NCI-H2081 treated with DMSO at 0.1 percent for 48 hours (cell line): Measurements from ENCODE around the gene POP4.

Experiments used
- DNase-seq: peaks from one replicate; lab custom pipeline; 2025; lab: John Stamatoyannopoulos, UW

POP4 gene

DNA sequence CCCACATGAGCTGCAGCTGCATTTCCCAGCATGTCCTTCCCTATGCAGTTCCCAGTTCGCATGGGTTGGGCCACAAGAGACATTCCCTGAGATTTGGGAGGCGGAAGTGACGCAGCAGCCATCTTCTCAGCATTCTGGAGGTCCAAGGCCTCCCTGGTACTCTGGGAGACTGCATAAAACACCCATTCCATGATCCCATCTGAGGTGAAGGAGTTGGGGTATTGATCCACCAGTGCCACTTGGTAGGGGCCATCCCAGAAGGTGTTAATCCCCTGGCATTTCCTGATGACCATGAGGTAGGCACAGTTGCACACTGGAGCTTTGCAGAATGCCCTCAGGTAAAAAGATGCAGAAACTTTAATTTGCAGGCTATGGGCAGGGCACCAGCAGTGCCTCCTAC, 25.4 kb downstream of the POP4 start:
- no peak for DNase-seq

DNA sequence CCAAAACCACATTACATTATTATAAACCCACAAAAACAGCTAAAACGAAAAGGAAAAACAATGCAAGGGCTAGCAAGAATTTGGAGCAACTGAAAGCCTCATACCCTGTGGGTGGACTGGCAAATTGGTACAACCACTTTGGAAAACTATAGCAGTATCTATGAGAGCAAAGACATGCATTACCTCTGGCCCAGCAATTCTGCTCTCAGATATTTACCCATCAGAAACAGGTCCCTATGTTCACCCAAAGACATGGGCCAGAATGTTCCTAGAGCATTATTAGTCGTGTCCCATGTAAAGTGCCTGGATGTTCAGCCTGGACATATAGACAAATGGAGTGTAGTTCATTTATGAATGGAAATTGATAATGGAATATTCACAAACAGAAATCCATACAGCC, 27.9 kb downstream of the POP4 start:
- no peak for DNase-seq

DNA sequence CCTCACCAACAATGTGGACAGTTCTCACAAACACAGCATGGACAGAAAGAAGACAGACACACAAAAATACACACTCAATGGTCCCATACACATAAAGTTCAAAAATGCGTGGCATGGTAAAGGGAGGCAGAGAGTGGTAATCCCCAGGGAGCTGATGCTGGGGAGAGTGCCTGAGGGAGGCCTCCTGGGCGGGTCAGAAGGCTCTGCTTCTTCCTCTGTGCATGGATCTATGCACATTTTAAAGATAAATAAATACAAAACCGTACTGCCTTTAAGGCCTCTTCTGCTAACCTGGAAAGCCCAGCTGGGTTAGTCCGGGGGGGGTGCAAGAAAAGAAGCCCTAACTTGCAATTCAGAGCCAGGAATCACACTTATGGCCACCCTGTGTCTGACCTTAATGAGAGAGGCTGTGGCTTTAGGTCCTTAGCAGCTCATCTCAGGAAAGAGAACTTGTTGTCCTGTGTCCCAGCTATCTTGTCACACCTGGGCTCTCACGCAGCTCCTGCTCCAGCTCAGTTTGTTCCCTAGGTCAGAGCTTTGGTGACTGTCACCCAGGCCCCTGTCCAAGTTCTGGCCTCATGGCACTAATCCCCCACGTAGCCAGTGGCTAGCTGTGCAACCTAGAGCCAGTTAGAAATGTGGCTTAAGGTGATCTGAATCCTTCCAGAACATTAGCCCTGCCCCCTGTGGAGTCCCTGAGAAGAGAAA, 28.5 kb downstream of the POP4 start:
- DNase-seq, result no peak

DNA sequence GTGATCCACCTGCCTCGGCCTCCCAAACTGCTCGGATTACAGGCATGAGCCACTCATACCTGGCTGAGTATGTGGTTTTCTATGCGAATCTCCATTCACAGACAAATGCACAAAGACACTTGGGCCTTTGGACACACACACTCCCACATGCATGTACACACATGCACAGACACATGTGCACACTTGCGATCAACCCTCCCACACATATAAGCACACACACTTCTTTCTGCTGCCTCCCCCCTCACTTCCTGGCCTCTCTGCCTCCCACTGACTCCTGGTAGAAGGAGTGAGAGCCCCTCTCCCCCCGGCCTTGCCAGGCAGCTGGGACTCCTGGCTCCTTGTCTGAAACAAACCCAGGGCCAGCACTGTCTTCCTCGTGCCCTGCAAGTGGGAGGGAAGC, 29.9 kb downstream of the POP4 start:
- no peak for DNase-seq

DNA sequence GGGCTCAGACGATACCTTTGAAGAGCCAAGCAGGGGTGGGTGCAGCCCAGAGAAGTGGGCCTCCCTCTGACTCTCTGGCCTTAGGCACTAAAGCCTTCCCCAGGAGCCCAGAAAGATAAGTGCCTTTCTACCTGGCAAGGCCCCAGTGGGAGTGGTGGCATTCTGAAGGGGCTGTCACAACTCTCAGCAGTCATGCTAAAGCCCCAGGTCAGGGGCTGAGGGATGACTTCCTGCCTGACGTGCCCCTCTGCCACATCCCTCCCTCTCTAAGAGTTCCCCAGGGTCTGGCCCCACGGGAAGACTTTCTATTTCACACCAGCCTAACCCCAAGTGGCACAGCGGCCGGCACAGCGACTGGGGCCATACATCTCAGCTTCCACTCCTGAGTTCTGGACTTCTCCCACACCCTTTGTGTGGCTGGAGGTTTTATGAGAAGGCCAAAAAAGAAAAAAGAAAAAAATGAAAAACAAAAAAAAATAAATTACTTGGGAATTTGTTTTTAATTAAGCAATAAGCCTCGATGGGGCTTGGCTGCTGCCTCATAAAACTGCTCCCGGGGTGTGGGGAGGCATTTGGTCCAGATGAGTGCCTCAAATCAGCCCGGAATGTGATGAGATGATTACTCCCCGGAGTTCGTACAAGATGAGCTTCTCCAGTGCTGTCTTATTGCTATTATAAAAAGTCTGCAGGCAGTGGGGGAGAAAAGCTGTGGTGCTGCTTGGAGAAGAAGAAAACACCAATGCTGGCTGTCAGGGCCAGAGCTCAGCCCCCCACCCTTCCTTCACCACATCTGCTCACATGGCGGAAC, 30.7 kb downstream of the POP4 start:
- DNase-seq, result no peak

DNA sequence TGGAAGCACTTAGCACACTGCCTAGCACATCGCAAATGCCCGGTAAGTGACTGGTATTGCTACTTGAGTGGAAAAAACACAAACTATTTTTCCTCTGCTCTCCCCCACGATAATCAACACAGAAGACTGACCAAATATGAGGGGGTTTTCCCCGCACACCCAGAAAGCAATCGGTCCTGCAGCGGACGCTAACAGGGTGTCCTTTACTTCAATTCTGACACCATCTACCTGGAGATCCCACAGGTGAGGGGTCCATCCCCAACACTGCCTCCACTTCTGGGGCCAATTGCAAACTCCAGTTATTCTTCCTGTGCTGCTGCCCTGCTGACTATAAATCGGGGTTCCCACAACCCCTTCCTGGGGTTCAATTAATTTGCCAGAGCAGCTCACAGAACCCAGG, 33.0 kb downstream of the POP4 start:
- DNase-seq, result no peak

DNA sequence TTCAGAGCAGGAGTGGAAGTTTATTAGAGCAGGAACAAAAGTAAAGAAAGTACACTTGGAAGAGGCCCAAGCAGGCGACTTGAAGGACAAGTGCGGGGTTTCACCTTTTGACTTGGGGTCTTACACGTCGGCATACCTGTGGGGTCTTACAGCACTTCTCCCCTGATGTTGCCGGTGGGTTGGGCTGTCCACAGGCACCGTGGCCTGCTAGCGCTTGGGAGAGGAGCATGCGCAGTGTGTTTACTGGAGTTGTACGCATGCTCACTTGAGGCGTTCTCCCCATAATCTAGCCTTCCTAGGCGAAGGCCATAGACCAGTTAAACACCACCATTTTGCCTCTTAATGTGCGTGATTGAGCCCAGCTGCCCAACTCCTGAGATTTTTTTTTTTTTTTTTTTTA, 34.1 kb downstream of the POP4 start:
- DNase-seq, result no peak

DNA sequence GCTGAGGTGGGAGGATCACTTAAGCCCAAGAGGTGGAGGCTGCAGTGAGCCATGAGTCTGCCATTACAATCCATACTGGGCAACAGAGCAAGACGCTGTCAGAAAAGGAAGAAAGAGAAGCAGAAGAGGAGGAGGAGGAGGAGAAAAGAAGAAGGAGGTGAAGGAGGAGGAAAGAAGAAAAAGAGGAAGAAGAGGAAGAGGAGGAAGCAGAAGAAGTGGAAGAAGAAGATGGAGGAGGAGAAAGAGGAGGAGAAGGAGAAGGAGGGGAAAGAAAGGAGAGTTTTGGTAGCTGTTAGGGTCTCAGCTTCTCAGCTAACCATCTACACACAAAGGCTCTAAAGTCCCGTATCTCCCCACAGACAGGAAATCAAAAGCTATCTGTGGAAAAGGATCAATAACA, 35.5 kb downstream of the POP4 start:
- no peak for DNase-seq

DNA sequence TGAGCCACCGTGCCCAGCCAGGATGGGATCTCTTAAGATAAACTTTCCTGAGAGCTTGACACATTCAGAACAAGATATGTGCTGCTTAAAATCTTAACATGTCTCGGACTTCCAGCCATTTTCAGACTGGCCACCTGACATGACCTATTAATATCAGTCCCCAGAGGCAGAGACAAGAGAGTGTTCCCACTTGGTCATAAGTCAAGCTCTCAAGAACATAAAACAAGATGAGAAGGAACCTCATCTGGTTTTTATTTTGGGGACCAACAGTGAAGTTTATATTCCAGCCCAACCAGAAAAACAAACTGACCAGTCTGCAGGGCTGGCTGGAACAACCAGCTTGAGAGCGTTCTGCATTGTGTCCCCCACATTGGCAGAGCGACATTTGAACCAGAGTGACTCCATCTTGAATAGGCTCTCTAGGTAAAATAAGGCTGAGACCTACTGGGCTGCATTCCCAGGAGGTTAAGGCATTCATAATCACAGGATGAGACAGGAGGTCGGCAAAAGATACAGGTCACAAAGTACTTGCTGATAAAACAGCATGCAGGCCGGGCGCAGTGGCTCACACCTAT, 37.4 kb downstream of the POP4 start:
- no peak for DNase-seq

DNA sequence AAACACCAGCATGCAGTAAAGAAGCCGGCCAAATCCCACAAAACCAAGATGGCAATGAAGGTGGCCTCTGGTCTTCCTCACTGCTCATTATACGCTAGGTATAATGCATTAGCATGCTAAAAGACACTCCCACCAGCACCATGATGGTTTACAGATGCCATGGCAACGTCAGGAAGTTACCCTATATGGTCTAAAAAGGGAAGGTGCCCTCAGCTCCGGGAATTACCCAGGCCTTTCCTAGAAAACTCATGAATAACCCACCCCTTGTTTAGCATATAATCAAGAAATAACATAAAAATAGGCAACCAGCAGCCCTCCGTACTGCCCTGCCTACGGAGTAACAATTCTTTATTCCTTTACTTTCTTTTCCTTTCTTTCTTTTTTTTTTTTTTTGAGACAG, 38.1 kb downstream of the POP4 start:
- no peak for DNase-seq

DNA sequence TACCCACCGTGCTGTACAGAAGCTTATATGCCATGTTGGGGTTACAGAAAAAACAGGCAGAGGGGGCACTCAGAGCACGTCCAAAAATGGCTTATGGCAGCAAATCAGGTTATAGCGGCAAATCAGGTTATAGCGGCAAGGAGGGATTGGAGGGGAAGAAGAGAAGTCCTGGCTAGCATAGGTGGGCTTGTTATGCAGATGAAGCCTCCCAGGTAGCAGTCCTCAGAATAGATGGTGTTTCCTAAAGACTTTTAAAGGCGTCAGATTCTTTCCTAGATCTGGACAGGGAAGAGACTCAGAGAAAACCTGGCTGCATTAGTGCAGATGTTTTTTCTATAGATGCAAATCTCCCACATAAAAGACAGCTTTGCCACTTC, 39.4 kb downstream of the POP4 start:
- no peak for DNase-seq

DNA sequence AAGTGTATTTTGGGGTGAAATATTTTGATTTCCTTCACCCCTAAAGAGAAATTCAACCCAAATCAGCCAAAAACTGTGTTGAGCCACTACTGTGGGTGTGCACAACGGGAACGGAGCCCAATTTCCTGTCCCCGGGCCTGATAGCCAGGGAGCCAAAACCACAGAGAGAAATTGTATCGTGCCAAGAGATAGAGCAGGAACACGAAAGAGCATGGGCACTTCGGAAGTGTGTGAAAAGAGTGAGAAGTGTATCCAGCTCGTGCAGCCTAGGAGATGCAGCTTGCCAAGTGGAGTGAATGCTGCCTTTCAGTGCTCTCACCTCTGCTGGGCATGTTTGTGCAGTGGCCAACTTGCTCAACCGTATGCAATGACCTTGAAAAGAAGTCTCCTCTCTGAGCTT, 39.8 kb downstream of the POP4 start:
- no peak for DNase-seq

DNA sequence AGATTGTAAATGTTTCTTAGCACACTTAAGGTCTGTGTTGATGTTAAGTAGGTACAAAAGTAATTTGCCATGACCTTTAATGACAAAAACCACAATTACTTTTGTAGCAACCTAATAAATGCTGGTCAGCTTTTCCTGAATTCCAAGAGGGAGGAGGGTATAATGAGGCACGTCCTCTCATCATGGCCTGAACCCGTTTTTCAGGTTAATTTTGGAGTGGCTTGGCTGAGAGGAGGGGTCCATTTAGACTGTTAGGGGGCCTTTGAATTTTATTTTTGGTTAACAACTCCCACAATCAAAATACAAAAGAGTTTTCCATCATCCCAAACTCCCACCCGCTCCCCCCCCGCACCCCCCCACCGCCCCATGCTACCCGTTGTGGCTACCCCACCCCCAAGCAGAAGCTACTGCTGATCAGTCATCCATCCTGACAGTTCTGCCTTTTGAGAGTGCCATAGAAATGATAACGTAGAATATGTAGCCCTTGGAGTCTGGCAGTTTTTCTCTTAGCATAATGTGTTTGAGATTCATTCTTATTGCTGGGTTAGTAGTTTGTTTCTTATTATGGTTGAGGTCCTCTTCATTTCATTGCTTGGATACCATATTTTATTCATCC, 44.8 kb downstream of the POP4 start:
- DNase-seq, result no peak

DNA sequence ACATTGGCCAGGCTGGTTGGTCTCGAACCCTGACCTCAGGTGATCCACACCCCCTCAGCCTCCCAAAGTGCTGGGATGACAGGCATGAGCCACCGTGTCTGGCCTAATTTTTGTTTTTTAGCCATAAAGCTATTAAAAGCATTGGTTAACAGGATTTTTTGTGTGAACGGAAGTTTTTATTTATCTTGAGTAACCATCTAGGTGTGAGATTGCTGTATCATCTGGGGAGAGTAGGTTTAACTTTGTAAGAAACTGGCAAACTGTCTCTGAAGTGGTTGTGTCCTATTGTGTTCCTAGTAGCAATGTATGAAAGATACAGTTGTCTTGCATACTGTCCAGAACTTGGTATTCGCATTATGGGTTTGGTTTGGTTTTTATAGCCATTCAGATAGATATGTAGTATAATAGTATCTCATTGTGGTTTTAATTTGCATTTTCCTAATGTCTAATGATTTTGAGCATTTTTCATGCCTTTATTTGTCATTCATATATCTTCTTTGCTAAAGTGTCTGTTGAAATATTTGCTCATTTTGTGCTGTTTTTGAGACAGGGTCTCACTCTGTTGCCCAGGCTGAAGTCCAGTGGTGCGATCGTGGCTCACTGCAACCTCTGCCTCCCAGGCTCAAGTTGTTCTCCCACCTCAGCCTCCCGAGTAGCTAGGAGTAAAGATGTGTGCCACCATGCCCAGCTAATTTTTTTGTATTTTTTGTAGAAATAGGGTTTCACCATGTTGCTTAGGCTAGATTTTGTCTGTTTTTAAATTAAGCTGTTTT, 45.7 kb downstream of the POP4 start:
- no peak for DNase-seq

DNA sequence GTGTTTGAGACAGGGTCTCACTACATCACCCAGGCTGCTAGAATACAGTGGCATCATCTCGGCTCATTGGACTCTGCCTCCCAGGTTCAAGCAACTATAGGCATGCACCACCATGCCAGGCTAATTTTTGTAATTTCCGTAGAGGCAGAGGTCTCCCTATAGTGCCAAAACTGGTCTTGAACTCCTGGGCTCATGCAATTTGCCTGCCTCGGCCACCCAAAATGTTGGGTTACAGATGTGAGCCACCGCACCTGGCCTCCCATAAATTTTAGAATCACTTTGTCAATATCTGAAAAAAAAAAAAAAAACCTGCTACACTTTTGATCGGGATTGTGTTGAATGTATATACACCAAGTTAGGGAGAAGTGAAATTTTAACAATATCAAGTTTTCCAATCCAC, 47.3 kb downstream of the POP4 start:
- no peak for DNase-seq

DNA sequence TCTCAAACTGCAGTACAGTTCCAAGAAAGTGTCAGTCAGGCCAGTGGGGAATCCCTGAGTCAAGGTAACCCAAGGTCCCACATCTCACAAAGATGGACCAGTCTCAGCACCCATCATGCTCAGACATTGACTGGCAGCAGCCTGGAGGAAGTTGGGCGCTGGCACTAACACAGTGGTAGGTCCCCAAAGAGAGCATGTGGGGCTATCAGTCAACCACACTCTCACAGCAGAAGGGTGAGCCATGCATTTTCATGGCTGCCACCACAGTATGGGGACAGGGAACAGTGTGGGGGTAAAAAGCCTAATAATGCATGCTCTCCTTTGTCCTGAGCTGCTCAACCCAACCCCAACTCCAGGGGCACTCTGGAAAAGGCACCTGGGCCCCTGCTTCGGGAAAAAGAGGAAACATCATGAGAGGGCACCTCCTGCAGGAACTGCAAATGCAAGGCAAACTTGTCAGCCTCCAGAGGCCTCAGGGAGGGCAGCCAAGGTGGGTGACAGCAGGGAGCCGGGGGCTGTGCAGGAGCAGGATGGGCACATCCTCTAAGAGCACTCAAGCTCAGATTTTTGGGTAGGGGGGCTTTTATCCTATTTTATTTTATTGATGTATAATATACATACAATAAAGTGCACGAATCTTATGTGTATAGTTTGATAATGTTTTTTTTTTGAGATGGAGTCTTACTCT, 49.7 kb downstream of the POP4 start:
- no peak for DNase-seq

DNA sequence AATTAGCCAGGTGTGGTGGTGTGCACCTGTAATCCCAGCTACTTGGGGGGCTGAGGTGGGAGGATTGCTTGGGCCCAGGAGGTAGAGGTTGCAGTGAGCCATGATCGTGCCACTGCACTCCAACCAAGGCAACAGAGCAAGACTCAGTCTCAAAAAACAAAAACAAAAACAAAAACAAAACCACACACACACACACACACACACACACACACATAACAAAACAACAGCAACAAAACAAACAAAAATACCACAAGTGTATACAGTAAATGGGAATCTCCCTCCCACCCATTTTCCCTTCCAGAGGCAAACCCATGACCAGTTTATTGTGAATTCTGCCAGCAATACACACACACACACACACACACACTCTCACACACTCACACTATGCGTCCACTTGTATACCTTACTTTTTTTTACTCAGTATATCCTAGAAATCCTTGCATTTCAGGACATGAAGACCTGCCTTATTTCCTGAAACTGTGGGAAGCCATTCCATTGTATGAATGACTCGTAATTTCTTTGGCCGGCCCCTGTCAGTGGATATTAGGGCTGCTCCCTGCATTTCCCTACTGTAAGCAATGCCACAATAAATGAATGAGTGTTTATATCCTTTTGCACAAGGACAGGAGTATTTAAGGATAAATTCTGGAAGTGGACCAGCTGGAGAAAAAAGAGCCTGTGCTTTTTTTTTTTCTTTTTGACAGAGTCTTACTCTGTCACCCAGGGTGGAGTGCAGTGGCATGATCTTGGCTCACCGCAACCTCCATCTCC, 52.3 kb downstream of the POP4 start:
- no peak for DNase-seq

DNA sequence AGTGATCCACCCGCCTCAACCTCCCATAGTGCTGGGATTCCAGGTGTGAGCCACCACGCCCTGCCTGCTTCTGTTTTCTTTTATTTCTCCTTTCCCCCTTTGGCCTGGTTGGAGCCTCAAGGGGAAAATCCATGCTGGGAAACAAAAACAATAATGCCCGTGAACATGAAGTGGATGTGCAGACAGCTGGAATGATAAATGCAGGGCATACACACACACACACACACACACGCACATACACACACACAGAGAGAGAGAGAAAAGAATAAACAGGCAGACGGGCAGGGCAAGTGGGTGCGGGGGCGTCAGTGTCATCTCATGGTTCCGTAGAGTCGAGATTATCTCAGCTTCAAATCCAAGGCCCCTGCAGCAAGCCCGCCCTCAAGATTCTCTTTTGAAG, 54.8 kb downstream of the POP4 start:
- DNase-seq, result no peak

DNA sequence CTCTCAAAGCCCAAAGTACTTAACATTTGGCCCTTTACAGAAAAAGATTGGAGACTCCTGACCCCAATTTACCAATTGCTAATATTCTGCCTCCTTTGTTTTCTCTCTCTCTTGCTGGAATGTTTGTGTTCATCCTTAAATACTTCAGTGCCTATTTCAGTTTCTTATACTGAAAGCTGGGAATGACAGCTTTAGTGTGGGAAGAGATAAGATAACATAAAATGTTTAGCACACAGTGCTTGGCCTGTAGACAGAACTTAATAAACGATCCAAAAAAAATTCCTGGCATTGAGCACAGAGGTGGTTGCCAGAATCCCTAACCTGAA, 56.2 kb downstream of the POP4 start:
- no peak for DNase-seq

DNA sequence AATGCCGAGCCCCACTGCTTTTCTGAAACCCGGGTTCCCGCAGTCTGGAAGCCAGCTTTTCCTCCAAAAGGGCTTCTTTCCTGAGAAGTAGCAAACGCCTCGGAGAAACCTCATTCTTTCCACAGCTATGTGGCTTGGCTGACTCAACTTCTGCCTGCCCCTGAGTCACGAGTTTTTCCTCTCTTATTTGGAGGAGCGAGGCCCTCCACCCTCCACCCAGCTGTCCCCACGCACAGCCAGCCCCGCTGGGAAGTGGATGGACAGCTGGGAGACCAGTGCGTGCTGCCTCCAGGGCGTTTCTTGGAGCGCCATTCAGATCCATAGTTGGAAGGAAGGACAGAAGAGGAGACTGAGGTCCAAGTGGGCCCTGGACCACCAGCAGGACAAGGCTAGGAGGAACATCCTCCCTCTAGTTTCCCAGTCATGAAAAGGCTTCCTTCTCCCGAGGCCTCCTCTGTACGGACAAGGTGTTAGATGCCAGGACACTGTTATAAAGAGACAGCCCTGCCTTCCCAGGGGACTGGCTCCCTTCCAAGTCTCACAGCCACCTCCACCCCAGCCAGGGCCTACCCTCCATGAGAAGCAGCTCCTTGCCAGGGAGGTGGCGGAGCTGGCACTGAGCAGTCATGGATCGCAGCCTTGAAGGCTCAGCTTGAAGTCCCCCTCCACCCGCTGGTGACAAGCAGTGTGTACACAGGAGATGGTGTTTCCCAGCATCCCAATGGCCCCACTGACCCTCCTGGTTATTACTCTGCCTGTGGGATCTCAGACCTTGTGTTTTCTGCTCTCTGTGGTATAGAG, 56.7 kb downstream of the POP4 start:
- no peak for DNase-seq
